NOMO-1 (cell line): Measurements from ENCODE around the gene CRABP1.

Source experiments
- DNase-seq, 2 experiments: peaks; one replicate each; lab custom pipeline; 2025; ENCODE audit not compliant: unreplicated experiment in 2 of 2; lab: John Stamatoyannopoulos, UW

Gene CRABP1

GRCh38 chr15:78343276-78344060 is 3.3 kb downstream of the CRABP1 start:
- DNase-seq = no peak

GRCh38 chr15:78345396-78346125 is 5.4 kb downstream of the CRABP1 start:
- no peak for DNase-seq

- no peak for DNase-seq
Observed at GRCh38 chr15:78347586-78348543, 7.7 kb downstream of the CRABP1 start.

- no peak for DNase-seq
Observed at GRCh38 chr15:78350058-78350457, 9.9 kb downstream of the CRABP1 start.

- DNase-seq = no peak
Observed at GRCh38 chr15:78351539-78351938, 11.4 kb downstream of the CRABP1 start.

- no peak for DNase-seq
Observed at GRCh38 chr15:78353093-78353492, 12.9 kb downstream of the CRABP1 start.

GRCh38 chr15:78355177-78355576 is 15.0 kb downstream of the CRABP1 start:
- DNase-seq = no peak

GRCh38 chr15:78358102-78358870 is 18.1 kb downstream of the CRABP1 start:
- DNase-seq = no peak

GRCh38 chr15:78359041-78359808 is 19.1 kb downstream of the CRABP1 start:
- DNase-seq = no peak

- DNase-seq = no peak
Observed at GRCh38 chr15:78360367-78360801, 20.2 kb downstream of the CRABP1 start.

- DNase-seq = peak; percentile 95 to 99
Observed at GRCh38 chr15:78360958-78361718, 21.0 kb downstream of the CRABP1 start.

GRCh38 chr15:78361771-78362506 is 21.8 kb downstream of the CRABP1 start:
- no peak for DNase-seq

- no peak for DNase-seq
Observed at GRCh38 chr15:78362716-78363380, 22.7 kb downstream of the CRABP1 start.

- no peak for DNase-seq
Observed at GRCh38 chr15:78363381-78363734, 23.2 kb downstream of the CRABP1 start.

- DNase-seq = no peak
Observed at GRCh38 chr15:78364233-78364632, 24.1 kb downstream of the CRABP1 start.

GRCh38 chr15:78365917-78366316 is 25.8 kb downstream of the CRABP1 start:
- DNase-seq = no peak

- DNase-seq = no peak
Observed at GRCh38 chr15:78366342-78366741, 26.2 kb downstream of the CRABP1 start.

- DNase-seq = peak; percentile 36 to 66
Observed at GRCh38 chr15:78368651-78369050, 28.5 kb downstream of the CRABP1 start.
